H1 (cell line): ENCODE measurements around the gene GLS. TPM values are rescaled to one million over a fixed set of nuclear protein-coding genes. Genes with fewer than 3 reads are reported as not detected.

Source experiments
- BRCA1 ChIP-seq: IDR thresholded peaks from 2 replicates; pipeline ENCODE4 v1.6.1; 2012; ENCODE audit warnings: low read depth, low read length, improper control_type of control experiment
- EP300 ChIP-seq, 2 experiments: IDR thresholded peaks; 1 replicate in 1 of 2; 2 replicates in 1 of 2; pipeline ENCODE4 v1.6.1; 2011 to 2012; ENCODE audit warnings: low read depth in 2 of 2, low read length in 2 of 2, mild to moderate bottlenecking in 2 of 2, borderline replicate concordance in 1 of 2, inconsistent platforms in 1 of 2, moderate library complexity in 1 of 2
- HDAC6 ChIP-seq: IDR thresholded peaks from one replicate; pipeline ENCODE4 v1.7.1; 2012; ENCODE audit warnings: low read depth, mild to moderate bottlenecking, inconsistent platforms, low read length, moderate library complexity
- KDM4A ChIP-seq: IDR thresholded peaks from one replicate; pipeline ENCODE4 v1.7.1; 2012; ENCODE audit warnings: low read depth, mild to moderate bottlenecking, moderate library complexity, low read length, inconsistent platforms; ENCODE audit not compliant: severe bottlenecking
- KDM5A ChIP-seq: fragments of 200-600 bp; IDR thresholded peaks from 2 replicates; pipeline ENCODE4 v1.7.1; 2012; ENCODE audit warnings: mild to moderate bottlenecking, low read length, inconsistent platforms, mixed read lengths
- RAD21 ChIP-seq, 2 experiments: IDR thresholded peaks in 1 of 2; conservative IDR thresholded peaks in 1 of 2; 2 replicates each; pipeline ENCODE4 v1.6.1; 2011; ENCODE audit warnings: low read depth in 2 of 2, low read length in 2 of 2, improper control_type of control experiment in 1 of 2, inconsistent platforms in 1 of 2, mild to moderate bottlenecking in 1 of 2, moderate library complexity in 1 of 2
- RNF2 ChIP-seq: fragments of 200-900, 300-1000 bp; sonication (generic); IDR thresholded peaks from 2 replicates; pipeline ENCODE4 v1.7.1; 2016; ENCODE audit warnings: borderline replicate concordance, low read depth, mild to moderate bottlenecking, antibody characterized with exemption, low read length; ENCODE audit not compliant: poor library complexity, severe bottlenecking; ENCODE audit errors: missing control alignments
- SUZ12 ChIP-seq: fragments of 200-600 bp; sonication (generic); IDR thresholded peaks from 2 replicates; pipeline ENCODE4 v1.6.1; 2012; ENCODE audit warnings: mild to moderate bottlenecking, inconsistent platforms, low read length, moderate library complexity, mixed read lengths
- polyA plus RNA-seq, 7 experiments: library from polyadenylated mRNA; depleted of rRNA in 3 of 7; stranded (reverse) in 5 of 7; unstranded in 2 of 7; fragments of >200 nt in 5 of 7; fragments of 200-250 nt in 2 of 7; gene quantifications; 1 replicate in 5 of 7; 2 replicates in 1 of 7; 4 replicates in 1 of 7; pipeline versions ENCODE4 v1.2.1 to v1.2.3, GENCODE V29; 2011 to 2013; ENCODE audit warnings: missing spikeins in 2 of 7, mixed read lengths in 2 of 7
- total RNA-seq: library from RNA; stranded (reverse); fragmentation: NEBNext Ultra II Directional; extraction: Animal tissue kit (Norgen Biotek cat#: 25700); gene quantifications from 2 replicates; pipeline ENCODE4 v1.2.1, GENCODE V29; 2021
- TF ChIP-seq, protein P1 (sequence below): fragments of 300-600 bp; sonication (generic); IDR thresholded peaks from 2 replicates; pipeline ENCODE4 v1.7.1; 2012; ENCODE audit warnings: low read length, moderate library complexity, mild to moderate bottlenecking, inconsistent platforms; ENCODE audit not compliant: insufficient replicate concordance

Gene GLS
- total and polyA plus RNA-seq, 2 of the 8 experiments (the other 6 are each of a cell fraction or from before 2014, with no cell fraction given): 15.7 to 89.8 TPM

GRCh38 chr2:190981733-190982132 is 101.1 kb downstream of the GLS start (continued):
- TF ChIP-seq, protein P1, sequence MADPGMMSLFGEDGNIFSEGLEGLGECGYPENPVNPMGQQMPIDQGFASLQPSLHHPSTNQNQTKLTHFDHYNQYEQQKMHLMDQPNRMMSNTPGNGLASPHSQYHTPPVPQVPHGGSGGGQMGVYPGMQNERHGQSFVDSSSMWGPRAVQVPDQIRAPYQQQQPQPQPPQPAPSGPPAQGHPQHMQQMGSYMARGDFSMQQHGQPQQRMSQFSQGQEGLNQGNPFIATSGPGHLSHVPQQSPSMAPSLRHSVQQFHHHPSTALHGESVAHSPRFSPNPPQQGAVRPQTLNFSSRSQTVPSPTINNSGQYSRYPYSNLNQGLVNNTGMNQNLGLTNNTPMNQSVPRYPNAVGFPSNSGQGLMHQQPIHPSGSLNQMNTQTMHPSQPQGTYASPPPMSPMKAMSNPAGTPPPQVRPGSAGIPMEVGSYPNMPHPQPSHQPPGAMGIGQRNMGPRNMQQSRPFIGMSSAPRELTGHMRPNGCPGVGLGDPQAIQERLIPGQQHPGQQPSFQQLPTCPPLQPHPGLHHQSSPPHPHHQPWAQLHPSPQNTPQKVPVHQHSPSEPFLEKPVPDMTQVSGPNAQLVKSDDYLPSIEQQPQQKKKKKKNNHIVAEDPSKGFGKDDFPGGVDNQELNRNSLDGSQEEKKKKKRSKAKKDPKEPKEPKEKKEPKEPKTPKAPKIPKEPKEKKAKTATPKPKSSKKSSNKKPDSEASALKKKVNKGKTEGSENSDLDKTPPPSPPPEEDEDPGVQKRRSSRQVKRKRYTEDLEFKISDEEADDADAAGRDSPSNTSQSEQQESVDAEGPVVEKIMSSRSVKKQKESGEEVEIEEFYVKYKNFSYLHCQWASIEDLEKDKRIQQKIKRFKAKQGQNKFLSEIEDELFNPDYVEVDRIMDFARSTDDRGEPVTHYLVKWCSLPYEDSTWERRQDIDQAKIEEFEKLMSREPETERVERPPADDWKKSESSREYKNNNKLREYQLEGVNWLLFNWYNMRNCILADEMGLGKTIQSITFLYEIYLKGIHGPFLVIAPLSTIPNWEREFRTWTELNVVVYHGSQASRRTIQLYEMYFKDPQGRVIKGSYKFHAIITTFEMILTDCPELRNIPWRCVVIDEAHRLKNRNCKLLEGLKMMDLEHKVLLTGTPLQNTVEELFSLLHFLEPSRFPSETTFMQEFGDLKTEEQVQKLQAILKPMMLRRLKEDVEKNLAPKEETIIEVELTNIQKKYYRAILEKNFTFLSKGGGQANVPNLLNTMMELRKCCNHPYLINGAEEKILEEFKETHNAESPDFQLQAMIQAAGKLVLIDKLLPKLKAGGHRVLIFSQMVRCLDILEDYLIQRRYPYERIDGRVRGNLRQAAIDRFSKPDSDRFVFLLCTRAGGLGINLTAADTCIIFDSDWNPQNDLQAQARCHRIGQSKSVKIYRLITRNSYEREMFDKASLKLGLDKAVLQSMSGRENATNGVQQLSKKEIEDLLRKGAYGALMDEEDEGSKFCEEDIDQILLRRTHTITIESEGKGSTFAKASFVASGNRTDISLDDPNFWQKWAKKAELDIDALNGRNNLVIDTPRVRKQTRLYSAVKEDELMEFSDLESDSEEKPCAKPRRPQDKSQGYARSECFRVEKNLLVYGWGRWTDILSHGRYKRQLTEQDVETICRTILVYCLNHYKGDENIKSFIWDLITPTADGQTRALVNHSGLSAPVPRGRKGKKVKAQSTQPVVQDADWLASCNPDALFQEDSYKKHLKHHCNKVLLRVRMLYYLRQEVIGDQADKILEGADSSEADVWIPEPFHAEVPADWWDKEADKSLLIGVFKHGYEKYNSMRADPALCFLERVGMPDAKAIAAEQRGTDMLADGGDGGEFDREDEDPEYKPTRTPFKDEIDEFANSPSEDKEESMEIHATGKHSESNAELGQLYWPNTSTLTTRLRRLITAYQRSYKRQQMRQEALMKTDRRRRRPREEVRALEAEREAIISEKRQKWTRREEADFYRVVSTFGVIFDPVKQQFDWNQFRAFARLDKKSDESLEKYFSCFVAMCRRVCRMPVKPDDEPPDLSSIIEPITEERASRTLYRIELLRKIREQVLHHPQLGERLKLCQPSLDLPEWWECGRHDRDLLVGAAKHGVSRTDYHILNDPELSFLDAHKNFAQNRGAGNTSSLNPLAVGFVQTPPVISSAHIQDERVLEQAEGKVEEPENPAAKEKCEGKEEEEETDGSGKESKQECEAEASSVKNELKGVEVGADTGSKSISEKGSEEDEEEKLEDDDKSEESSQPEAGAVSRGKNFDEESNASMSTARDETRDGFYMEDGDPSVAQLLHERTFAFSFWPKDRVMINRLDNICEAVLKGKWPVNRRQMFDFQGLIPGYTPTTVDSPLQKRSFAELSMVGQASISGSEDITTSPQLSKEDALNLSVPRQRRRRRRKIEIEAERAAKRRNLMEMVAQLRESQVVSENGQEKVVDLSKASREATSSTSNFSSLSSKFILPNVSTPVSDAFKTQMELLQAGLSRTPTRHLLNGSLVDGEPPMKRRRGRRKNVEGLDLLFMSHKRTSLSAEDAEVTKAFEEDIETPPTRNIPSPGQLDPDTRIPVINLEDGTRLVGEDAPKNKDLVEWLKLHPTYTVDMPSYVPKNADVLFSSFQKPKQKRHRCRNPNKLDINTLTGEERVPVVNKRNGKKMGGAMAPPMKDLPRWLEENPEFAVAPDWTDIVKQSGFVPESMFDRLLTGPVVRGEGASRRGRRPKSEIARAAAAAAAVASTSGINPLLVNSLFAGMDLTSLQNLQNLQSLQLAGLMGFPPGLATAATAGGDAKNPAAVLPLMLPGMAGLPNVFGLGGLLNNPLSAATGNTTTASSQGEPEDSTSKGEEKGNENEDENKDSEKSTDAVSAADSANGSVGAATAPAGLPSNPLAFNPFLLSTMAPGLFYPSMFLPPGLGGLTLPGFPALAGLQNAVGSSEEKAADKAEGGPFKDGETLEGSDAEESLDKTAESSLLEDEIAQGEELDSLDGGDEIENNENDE: no peak
- no peak for TF ChIP-seq EP300 (IDR thresholded peaks at IDR 0.05; ENCODE audit: borderline replicate concordance in 1 of 2, low read depth in 2 of 2, low read length in 2 of 2)
- no peak for TF ChIP-seq RNF2
- TF ChIP-seq KDM5A: no peak
- TF ChIP-seq BRCA1: no peak
- no peak for TF ChIP-seq SUZ12
- TF ChIP-seq RAD21 (IDR thresholded peaks at IDR 0.05 in 1 of 2, conservative IDR thresholded peaks at IDR 0.05 in 1 of 2; ENCODE audit: low read depth in 2 of 2, low read length in 2 of 2): no peak
- no peak for TF ChIP-seq HDAC6
- TF ChIP-seq KDM4A: no peak
- TF ChIP-seq, all 59 proteins: peak for 0
